ENCODE results near the gene RNASE11. TPM values are rescaled to one million over a fixed set of nuclear protein-coding genes. Genes with fewer than 3 reads are reported as not detected.
A peak's percentile ranks its signal among the peaks of the same experiment; 100 is the strongest.

Gene RNASE11
- total and polyA plus RNA-seq, 9 of the 15 experiments (the other 6 are each of a cell fraction or from before 2014, with no cell fraction given), result 0.16 to 0.29 (median 0.22) TPM; not detected in 6

DNA sequence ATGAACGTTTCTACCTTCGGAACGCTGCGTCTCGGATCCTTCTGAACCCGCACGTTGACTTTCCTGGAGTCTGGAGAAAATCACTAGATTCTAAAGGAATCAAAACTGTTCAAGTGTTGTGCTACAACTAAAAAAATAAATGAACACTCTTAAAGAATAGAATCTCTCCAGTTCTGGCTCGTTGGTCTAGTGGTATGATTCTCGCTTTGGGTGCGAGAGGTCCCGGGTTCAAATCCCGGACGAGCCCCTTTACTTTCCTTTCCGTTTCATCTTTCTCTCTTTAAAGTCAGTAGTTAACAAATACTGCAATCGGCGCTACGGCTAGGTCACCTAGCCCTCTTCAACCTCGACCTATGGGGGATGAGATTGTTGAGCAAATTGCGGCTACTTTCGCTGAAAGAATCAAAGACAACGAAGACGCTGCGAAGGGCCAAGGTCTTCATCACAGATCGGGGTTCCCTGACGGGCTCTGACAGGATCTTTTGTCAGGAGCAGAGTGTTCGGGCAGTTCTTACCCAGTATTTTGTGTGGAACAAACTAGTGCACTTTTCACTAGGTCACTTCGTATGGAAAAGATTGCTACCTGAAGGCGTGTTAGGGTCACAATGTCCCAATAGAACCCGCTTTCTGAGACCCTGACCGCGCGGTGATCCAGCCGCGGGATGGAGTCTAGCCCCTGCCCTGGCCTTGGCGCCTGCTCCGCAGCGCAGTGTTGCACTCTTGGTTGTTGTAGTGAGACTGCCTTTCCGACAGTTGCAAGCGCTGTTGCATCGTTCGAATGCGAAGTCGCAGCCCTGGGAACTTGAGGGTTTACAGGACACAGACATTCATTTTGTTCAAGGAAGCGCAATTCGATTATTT, 45.3 kb upstream of the RNASE11 start (continued):
- TF ChIP-seq, protein P1, sequence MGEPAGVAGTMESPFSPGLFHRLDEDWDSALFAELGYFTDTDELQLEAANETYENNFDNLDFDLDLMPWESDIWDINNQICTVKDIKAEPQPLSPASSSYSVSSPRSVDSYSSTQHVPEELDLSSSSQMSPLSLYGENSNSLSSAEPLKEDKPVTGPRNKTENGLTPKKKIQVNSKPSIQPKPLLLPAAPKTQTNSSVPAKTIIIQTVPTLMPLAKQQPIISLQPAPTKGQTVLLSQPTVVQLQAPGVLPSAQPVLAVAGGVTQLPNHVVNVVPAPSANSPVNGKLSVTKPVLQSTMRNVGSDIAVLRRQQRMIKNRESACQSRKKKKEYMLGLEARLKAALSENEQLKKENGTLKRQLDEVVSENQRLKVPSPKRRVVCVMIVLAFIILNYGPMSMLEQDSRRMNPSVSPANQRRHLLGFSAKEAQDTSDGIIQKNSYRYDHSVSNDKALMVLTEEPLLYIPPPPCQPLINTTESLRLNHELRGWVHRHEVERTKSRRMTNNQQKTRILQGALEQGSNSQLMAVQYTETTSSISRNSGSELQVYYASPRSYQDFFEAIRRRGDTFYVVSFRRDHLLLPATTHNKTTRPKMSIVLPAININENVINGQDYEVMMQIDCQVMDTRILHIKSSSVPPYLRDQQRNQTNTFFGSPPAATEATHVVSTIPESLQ (CRISPR knock-in tag; IDR thresholded peaks at IDR 0.05), result no peak
- no peak for TF ChIP-seq ZNF232 (CRISPR knock-in tag; IDR thresholded peaks at IDR 0.05)
- no peak for TF ChIP-seq HDAC6 (IDR thresholded peaks at IDR 0.05; ENCODE audit: low read depth, low read length)
- 0 out of 4 replicates have a peak, but pooled peaks of 1 of the 2 experiments have one; percentile 36 for TF ChIP-seq BCLAF1 (IDR thresholded peaks at IDR 0.05; ENCODE audit: borderline replicate concordance in 1 of 2, control insufficient read depth in 1 of 2, low read depth in 2 of 2, low read length in 1 of 2)
- TF ChIP-seq SRF (CRISPR knock-in tag; IDR thresholded peaks at IDR 0.05), result no peak
- TF ChIP-seq, protein P2, sequence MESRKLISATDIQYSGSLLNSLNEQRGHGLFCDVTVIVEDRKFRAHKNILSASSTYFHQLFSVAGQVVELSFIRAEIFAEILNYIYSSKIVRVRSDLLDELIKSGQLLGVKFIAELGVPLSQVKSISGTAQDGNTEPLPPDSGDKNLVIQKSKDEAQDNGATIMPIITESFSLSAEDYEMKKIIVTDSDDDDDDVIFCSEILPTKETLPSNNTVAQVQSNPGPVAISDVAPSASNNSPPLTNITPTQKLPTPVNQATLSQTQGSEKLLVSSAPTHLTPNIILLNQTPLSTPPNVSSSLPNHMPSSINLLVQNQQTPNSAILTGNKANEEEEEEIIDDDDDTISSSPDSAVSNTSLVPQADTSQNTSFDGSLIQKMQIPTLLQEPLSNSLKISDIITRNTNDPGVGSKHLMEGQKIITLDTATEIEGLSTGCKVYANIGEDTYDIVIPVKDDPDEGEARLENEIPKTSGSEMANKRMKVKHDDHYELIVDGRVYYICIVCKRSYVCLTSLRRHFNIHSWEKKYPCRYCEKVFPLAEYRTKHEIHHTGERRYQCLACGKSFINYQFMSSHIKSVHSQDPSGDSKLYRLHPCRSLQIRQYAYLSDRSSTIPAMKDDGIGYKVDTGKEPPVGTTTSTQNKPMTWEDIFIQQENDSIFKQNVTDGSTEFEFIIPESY (CRISPR knock-in tag; IDR thresholded peaks at IDR 0.05), result no peak; the same call in 1 of the 2 replicates
- no peak for TF ChIP-seq C11orf30 (IDR thresholded peaks at IDR 0.05; ENCODE audit: low read depth)
- TF ChIP-seq ELF4 (CRISPR knock-in tag; IDR thresholded peaks at IDR 0.05), result no peak
- TF ChIP-seq HNRNPL (IDR thresholded peaks at IDR 0.05; ENCODE audit: low read depth, low read length), result no peak
- TF ChIP-seq ZNF668 (CRISPR knock-in tag; IDR thresholded peaks at IDR 0.05), result no peak
- no peak for TF ChIP-seq SAFB (IDR thresholded peaks at IDR 0.05; ENCODE audit: borderline replicate concordance, low read depth, low read length)
- no peak for TF ChIP-seq SIN3B (IDR thresholded peaks at IDR 0.05; ENCODE audit: low read depth)
- no peak for TF ChIP-seq RAD51 (IDR thresholded peaks at IDR 0.05; ENCODE audit: borderline replicate concordance, low read depth)
- TF ChIP-seq CEBPZ (IDR thresholded peaks at IDR 0.05; ENCODE audit: borderline replicate concordance, low read depth, low read length), result no peak
- TF ChIP-seq ELF1 (tag; IDR thresholded peaks at IDR 0.05), result no peak

Measured in K562 (cell line).